ENCODE results near the gene MAZ.
"Not testable (repeated sequence)": the region's sequence is repeated elsewhere in the genome, so short reads cannot be mapped to it uniquely, and the experiment has no call there.

Gene MAZ

GRCh38 chr16:29779474-29779873, 26.9 kb upstream of the MAZ start:
- Histone ChIP-seq H3K4me3 (replicated peaks; ENCODE audit: low read depth, low read length) (no peak overlapping the region), H3K27me3 (replicated peaks; ENCODE audit: control insufficient read depth, insufficient read depth, low read length) (no peaks in the 10 kb centered on the region; the same call in 1 of the 2 replicates), H3K36me3 (ENCODE audit: control insufficient read depth, insufficient read depth, low read length) (no peaks in the 10 kb centered on the region)
- TF ChIP-seq CTCF (IDR thresholded peaks at IDR 0.05; ENCODE audit: insufficient read depth, low read length, poor library complexity, severe bottlenecking) = no peak
- no peak for DNase-seq (ENCODE audit: extremely low read depth, insufficient read length)

- H3K27me3 ChIP-seq (replicated peaks; ENCODE audit: control insufficient read depth, insufficient read depth, low read length); H3K4me3 ChIP-seq (replicated peaks; ENCODE audit: low read depth, low read length); DNase-seq (ENCODE audit: extremely low read depth, insufficient read length); H3K36me3 ChIP-seq (ENCODE audit: control insufficient read depth, insufficient read depth, low read length): not testable (repeated sequence)
These were observed 23.0 kb upstream of the MAZ start for GRCh38 chr16:29783094-29783953.

DNA sequence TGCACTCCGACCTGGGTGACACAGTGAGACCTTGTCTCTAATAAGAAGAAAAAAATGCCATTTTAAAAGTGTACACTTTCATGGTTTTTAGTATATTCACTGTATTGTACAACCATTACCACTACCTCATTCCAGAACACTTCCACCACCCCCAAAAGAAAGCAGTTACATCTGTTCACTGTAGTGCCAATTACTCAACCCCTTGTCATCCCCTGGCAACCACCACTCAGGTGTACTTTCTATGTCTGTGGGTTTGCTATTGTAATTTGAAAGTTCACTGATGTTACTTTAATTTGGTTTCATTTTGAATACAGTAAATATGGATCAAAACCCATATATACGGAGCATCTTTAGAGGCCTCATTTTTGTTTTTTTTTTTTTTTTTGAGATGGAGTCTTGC, 22.2 kb upstream of the MAZ start:
- no peaks in the 10 kb centered on the region; the same call in 1 of the 2 replicates for H3K27me3 ChIP-seq (replicated peaks; ENCODE audit: control insufficient read depth, insufficient read depth, low read length)
- no peak for TF ChIP-seq CTCF (IDR thresholded peaks at IDR 0.05; ENCODE audit: insufficient read depth, low read length, poor library complexity, severe bottlenecking)
- H3K36me3 ChIP-seq (ENCODE audit: control insufficient read depth, insufficient read depth, low read length) = no peaks in the 10 kb centered on the region
- no peak for DNase-seq (ENCODE audit: extremely low read depth, insufficient read length)
- H3K4me3 ChIP-seq (replicated peaks; ENCODE audit: low read depth, low read length) = no peak overlapping the region

DNA sequence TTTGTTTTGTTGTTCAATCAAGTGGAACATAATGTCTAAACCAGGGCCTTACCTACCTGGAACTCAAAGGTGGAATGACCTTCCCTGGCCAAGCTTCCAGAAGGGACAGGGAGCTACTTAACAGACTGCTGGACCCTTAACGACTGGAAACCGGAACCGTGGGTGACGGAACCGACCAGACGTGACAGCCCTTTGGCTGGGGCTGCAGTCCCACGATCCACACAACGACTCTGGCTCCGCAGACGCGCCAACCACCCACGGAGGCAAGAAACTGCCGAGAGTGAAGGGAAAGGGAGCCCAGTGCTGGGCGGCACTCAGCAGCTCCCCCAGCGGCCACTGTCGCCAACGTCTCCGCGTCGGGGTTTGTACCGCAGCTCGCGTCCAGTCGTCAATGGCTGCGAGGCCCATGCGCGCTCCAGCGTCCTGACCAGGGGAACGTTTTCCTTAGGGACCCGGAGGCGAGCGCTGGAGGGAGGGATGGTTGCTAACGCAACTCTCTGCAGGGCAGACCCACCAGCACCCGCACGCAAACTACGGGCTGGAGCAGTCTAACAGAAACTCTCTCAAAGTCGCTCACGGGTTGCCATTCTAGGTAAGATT, 21.3 kb upstream of the MAZ start:
- Histone ChIP-seq H3K4me3 (replicated peaks; ENCODE audit: low read depth, low read length) (no peak overlapping the region; the same call in 1 of the 2 replicates), H3K27me3 (replicated peaks; ENCODE audit: control insufficient read depth, insufficient read depth, low read length) (no peaks in the 10 kb centered on the region; the same call in 1 of the 2 replicates), H3K36me3 (ENCODE audit: control insufficient read depth, insufficient read depth, low read length) (no peaks in the 10 kb centered on the region)
- peak; percentile 81 for DNase-seq (ENCODE audit: extremely low read depth, insufficient read length)
- peak; percentile 94 for TF ChIP-seq CTCF (IDR thresholded peaks at IDR 0.05; ENCODE audit: insufficient read depth, low read length, poor library complexity, severe bottlenecking)

DNA sequence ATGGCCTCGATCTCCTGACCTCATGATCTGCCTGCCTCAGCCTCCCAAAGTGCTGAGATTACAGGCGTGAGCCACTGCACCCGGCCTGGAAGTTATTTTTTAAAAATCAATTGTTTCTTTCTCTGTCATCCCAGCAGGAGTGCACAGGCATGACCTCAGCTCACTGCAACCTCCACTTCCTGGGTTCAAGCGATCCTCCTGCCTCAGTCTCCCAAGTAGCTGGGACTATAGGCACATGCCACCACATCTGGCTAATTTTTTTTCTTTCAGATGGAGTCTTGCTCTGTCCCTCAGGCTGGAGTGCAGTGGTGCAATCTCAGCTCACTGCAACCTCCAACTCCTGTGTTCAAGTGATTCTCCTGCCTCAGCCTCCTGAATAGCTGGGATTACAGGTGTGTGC, 19.2 kb upstream of the MAZ start:
- not testable (repeated sequence) for DNase-seq (ENCODE audit: extremely low read depth, insufficient read length); H3K4me3 ChIP-seq (replicated peaks; ENCODE audit: low read depth, low read length); H3K36me3 ChIP-seq (ENCODE audit: control insufficient read depth, insufficient read depth, low read length); H3K27me3 ChIP-seq (replicated peaks; ENCODE audit: control insufficient read depth, insufficient read depth, low read length)

DNA sequence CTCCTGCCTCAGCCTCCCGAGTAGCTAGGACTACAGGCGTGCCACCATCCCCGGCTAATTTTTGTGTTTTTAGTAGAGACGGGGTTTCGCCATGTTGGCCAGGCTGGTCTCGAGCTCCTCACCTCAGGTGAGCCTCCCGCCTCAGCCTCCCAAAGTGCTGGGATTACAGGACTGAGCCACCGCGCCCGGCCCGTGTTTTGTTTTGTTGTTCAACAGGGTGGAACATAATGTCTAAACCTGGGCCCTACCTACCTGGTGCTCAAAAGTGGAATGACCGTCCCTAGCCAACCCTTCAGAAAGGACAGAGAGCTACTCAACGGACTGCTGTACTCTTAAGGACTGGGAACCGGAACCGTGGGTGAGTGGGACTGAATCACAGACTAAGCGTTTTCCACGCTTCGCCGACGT, 16.6 kb upstream of the MAZ start:
- Histone ChIP-seq H3K27me3 (replicated peaks; ENCODE audit: control insufficient read depth, insufficient read depth, low read length) (no peaks in the 10 kb centered on the region), H3K36me3 (ENCODE audit: control insufficient read depth, insufficient read depth, low read length) (no peaks in the 10 kb centered on the region), H3K4me3 (replicated peaks; ENCODE audit: low read depth, low read length) (peak overlapping the region; percentile 71)
- TF ChIP-seq CTCF (IDR thresholded peaks at IDR 0.05; ENCODE audit: insufficient read depth, low read length, poor library complexity, severe bottlenecking) = no peak
- no peak for DNase-seq (ENCODE audit: extremely low read depth, insufficient read length)

Measured in GM06990 (cell line).